ENCODE data around the gene SCAMP2.

Gene SCAMP2

DNA sequence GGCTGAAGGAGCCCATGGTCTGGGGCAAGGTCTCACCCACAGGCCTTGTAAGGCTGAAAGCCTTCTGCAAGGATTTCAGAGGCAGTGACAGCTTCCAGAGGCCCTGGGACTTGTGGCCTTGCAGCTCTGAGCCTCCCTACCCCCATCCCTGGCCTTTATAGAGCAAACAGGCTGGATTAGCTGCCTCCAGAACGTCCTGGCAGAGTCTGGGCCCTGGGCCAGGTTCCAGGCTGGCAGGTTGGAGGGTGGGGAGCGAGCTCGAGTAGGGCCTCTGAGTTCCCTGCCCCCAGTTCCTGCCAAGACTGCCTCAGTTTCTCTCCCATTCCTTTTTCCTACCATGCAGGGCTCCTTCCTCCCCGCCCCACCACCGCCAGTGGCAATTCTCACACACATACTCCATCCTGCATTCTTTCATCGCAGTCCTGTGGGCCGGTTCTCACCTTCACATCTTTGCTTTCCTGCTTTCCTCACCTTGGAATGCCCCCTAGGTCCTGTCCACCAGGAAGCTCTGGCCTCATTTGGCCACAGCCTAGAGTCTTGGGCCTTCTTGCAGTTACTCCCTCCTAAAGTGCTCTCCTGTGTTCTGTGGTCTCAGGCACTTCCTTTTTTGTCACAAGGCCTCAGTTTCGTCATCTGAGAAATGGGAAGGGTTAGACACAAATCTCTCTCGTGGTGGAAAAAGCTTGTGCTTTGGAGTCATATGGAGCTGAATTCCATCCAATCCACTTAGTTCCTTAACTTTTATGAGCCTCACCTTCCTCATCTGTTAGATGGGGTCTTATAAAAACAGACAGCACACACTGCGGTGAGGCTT is 57.8 kb downstream of the SCAMP2 start:
- Histone ChIP-seq H4K20me1 (ENCODE audit: insufficient read depth, low read length) (no peaks in the 10 kb centered on the region), H3F3A (ENCODE audit: insufficient read depth, low read length) (no peaks in the 10 kb centered on the region), H3K79me2 (ENCODE audit: low read length) (no peaks in the 10 kb centered on the region), H3K27ac (ENCODE audit: low read length) (no peak overlapping the region), H3K4me2 (ENCODE audit: low read depth, low read length) (no peak overlapping the region), H3K9me2 (replicated peaks; ENCODE audit: insufficient read depth, low read length) (no peaks in the 10 kb centered on the region), H3K27me3 (replicated peaks; ENCODE audit: insufficient read depth, low read length) (no peaks in the 10 kb centered on the region), H3K9ac (ENCODE audit: low read length) (no peak overlapping the region), H3K4me3 (ENCODE audit: low read length) (no peak overlapping the region), H2AFZ (ENCODE audit: low read length) (no peak overlapping the region), H3K36me3 (replicated peaks; ENCODE audit: insufficient read depth, low read length) (no peaks in the 10 kb centered on the region), H3K9me3 (replicated peaks; ENCODE audit: insufficient read depth, low read length) (no peaks in the 10 kb centered on the region), H3K4me1 (ENCODE audit: low read length) (peaks cover 10% of the 10 kb centered on the region; the same call in 1 of the 2 replicates)
- no peak for TF ChIP-seq EZH2phosphoT487 (IDR thresholded peaks at IDR 0.05; ENCODE audit: low read length)
- no peak for TF ChIP-seq EZH2 (optimal IDR thresholded peaks at IDR 0.05; ENCODE audit: low read depth, low read length)
- TF ChIP-seq, protein P1, sequence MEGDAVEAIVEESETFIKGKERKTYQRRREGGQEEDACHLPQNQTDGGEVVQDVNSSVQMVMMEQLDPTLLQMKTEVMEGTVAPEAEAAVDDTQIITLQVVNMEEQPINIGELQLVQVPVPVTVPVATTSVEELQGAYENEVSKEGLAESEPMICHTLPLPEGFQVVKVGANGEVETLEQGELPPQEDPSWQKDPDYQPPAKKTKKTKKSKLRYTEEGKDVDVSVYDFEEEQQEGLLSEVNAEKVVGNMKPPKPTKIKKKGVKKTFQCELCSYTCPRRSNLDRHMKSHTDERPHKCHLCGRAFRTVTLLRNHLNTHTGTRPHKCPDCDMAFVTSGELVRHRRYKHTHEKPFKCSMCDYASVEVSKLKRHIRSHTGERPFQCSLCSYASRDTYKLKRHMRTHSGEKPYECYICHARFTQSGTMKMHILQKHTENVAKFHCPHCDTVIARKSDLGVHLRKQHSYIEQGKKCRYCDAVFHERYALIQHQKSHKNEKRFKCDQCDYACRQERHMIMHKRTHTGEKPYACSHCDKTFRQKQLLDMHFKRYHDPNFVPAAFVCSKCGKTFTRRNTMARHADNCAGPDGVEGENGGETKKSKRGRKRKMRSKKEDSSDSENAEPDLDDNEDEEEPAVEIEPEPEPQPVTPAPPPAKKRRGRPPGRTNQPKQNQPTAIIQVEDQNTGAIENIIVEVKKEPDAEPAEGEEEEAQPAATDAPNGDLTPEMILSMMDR (IDR thresholded peaks at IDR 0.05; ENCODE audit: low read length): no peak
- no peak for DNase-seq

DNA sequence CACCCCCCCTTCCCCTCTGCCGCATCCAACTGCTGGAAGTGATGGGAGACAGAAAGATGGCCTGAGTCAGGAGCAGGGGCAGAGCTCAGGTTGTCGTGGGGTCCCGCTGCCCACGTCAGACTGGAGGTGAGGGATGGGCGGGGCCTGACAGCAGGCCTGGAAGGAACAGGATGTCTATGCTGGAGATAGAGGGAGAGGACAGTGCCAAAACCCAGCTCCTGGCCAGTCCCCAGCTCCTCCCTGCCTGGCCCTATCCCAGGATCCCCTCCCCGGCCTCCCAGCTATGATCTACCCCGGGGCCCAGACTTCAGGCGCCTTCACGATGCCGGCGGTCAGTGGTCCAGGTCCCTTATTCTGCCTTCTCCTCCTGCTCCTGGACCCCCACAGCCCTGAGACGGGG is 60.6 kb downstream of the SCAMP2 start, which contains the start of gene LMAN1L:
Gene LMAN1L (plus strand): TSS at position 303 of the 400 bp plus-strand sequence. CDS start 20 bp downstream, at position 323.
- Histone ChIP-seq H3K4me1 (ENCODE audit: low read length) (no peaks in the 10 kb centered on the region), H2AFZ (ENCODE audit: low read length) (no peak within 1 kb of the TSS), H3K9ac (ENCODE audit: low read length) (no peak within 1 kb of the TSS)

DNA sequence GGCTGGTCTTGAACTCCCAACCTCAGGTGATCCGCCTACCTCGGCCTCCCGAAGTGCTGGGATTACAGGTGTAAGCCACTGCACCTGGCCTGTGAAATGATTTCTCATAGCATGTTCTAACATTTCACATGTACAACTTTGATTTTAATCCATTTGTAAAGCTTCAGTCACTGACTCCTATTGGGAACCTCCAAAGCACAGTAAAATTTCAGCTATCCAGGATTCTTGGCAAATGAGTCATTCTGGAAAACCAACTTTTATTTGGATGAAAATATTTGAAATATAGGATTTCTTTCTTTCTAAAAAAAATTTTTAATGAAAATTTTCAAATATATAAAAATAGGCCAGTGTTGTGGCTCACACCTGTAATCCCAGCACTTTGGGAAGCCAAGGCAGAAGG is 63.2 kb downstream of the SCAMP2 start:
- H3K9ac ChIP-seq (ENCODE audit: low read length): no peak overlapping the region
- H3K4me3 ChIP-seq (ENCODE audit: low read length): no peak overlapping the region
- H3K4me2 ChIP-seq (ENCODE audit: low read depth, low read length): no peak overlapping the region
- TF ChIP-seq EZH2 (optimal IDR thresholded peaks at IDR 0.05; ENCODE audit: low read depth, low read length) (no peak), EZH2phosphoT487 (IDR thresholded peaks at IDR 0.05; ENCODE audit: low read length) (no peak)
- TF ChIP-seq, protein P1 (IDR thresholded peaks at IDR 0.05; ENCODE audit: low read length): no peak
- H4K20me1 ChIP-seq (ENCODE audit: insufficient read depth, low read length): no peaks in the 10 kb centered on the region
- H3K4me1 ChIP-seq (ENCODE audit: low read length): no peaks in the 10 kb centered on the region
- no peak overlapping the region for H2AFZ ChIP-seq (ENCODE audit: low read length)
- no peaks in the 10 kb centered on the region for H3K9me2 ChIP-seq (replicated peaks; ENCODE audit: insufficient read depth, low read length)
- H3K27me3 ChIP-seq (replicated peaks; ENCODE audit: insufficient read depth, low read length): no peaks in the 10 kb centered on the region
- no peak for DNase-seq
- no peaks in the 10 kb centered on the region for H3K9me3 ChIP-seq (replicated peaks; ENCODE audit: insufficient read depth, low read length)
- H3K36me3 ChIP-seq (replicated peaks; ENCODE audit: insufficient read depth, low read length): no peaks in the 10 kb centered on the region
- no peaks in the 10 kb centered on the region for H3K79me2 ChIP-seq (ENCODE audit: low read length)
- H3F3A ChIP-seq (ENCODE audit: insufficient read depth, low read length): peaks cover 11% of the 10 kb centered on the region
- H3K27ac ChIP-seq (ENCODE audit: low read length): no peak overlapping the region

More for the DNA sequence above, 60.6 kb downstream of the SCAMP2 start, which contains the start of gene LMAN1L:
- Histone ChIP-seq H3K9me2 (replicated peaks; ENCODE audit: insufficient read depth, low read length) (no peaks in the 10 kb centered on the region), H3K9me3 (replicated peaks; ENCODE audit: insufficient read depth, low read length) (no peaks in the 10 kb centered on the region), H3K36me3 (replicated peaks; ENCODE audit: insufficient read depth, low read length) (no peaks in the 10 kb centered on the region), H3K27me3 (replicated peaks; ENCODE audit: insufficient read depth, low read length) (no peaks in the 10 kb centered on the region), H3K27ac (ENCODE audit: low read length) (no peak within 1 kb of the TSS), H3F3A (ENCODE audit: insufficient read depth, low read length) (peaks cover 6% of the 10 kb centered on the region; the same call in 1 of the 2 replicates), H4K20me1 (ENCODE audit: insufficient read depth, low read length) (no peaks in the 10 kb centered on the region), H3K4me3 (ENCODE audit: low read length) (no peak within 1 kb of the TSS), H3K79me2 (ENCODE audit: low read length) (no peaks in the 10 kb centered on the region), H3K4me2 (ENCODE audit: low read depth, low read length) (no peak within 1 kb of the TSS)
- DNase-seq: no peak
- TF ChIP-seq, protein P1 (IDR thresholded peaks at IDR 0.05; ENCODE audit: low read length): no peak
- TF ChIP-seq EZH2 (optimal IDR thresholded peaks at IDR 0.05; ENCODE audit: low read depth, low read length) (no peak), EZH2phosphoT487 (IDR thresholded peaks at IDR 0.05; ENCODE audit: low read length) (no peak)

All from MM.1S (cell line).